ENCODE results near the gene BPI. TPM values are rescaled to one million over a fixed set of nuclear protein-coding genes. Genes with fewer than 3 reads are reported as not detected.

BPI gene
- total RNA-seq, 1 experiment from 2014 or later = not detected

DNA sequence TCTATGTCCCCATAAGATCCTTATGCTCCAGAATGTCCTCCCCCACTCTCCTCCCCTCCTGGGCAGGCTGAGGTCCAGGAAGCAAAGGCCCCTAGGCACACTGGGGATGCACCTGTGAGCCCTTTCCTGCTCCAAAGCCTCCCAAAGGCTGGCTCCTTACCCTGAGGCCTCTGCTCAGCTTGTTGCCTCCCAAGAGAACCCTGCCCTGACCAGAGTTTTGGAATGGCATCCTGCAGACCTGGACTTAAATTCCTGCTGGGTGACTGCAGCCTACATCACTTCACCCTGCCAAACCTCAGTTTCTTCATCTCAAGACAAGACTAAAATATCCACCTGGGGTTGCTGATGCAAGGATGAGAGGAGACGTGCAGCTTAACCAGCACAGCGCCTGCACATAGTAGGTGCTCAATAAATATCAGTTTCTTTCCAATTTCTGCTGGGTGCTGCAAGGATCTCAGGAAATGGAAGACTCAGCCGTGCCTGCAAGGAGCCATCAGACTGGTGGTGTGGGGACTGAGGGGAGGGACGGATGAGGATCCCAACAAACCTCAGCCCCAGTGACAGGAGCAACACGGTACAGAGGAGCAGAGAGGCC is 40.2 kb downstream of the BPI start:
- Histone ChIP-seq H3K27me3 (ENCODE audit: insufficient read depth, low read length) (no peaks in the 10 kb centered on the region), H4K20me1 (ENCODE audit: control insufficient read depth, insufficient read depth, insufficient read length) (no peaks in the 10 kb centered on the region), H3K4me2 (ENCODE audit: insufficient read depth, insufficient read length, low read length) (no peak overlapping the region), H3K14ac (ENCODE audit: insufficient read depth, low read length) (no peak overlapping the region; the same call in 1 of the 2 replicates), H4K5ac (ENCODE audit: insufficient read length, low read depth, low read length) (no peak overlapping the region), H3K9ac (ENCODE audit: extremely low read depth, insufficient read length, low read length) (no peak overlapping the region), H2AFZ (ENCODE audit: low read length) (no peak overlapping the region), H2AK5ac (ENCODE audit: insufficient read length, low read length) (no peak overlapping the region), H2BK12ac (ENCODE audit: insufficient read length, low read depth, low read length) (no peak overlapping the region), H3K23me2 (ENCODE audit: insufficient read length, low read depth, low read length, poor library complexity, severe bottlenecking) (no peaks in the 10 kb centered on the region), H3K4me1 (ENCODE audit: insufficient read depth, low read length) (peaks cover 4% of the 10 kb centered on the region; the same call in 1 of the 2 replicates), H3K79me2 (ENCODE audit: insufficient read depth, low read length) (no peaks in the 10 kb centered on the region), H3K18ac (ENCODE audit: insufficient read length, low read depth, low read length) (no peak overlapping the region), H2BK20ac (ENCODE audit: low read depth, low read length, poor library complexity, severe bottlenecking) (no peak overlapping the region), H2BK120ac (ENCODE audit: low read depth, low read length, poor library complexity, severe bottlenecking) (no peak overlapping the region), H4K8ac (replicated peaks; ENCODE audit: insufficient read length, low read depth, low read length) (no peak overlapping the region), H3K23ac (ENCODE audit: insufficient read length, low read depth, low read length) (no peak overlapping the region), H3K4ac (ENCODE audit: low read depth, low read length) (no peak overlapping the region), H2BK15ac (ENCODE audit: low read depth, low read length) (no peak overlapping the region), H3T11ph (ENCODE audit: low read length) (no peak overlapping the region), H3K9me3 (ENCODE audit: control insufficient read depth, low read depth, low read length) (no peaks in the 10 kb centered on the region), H3K79me1 (ENCODE audit: insufficient read depth, low read depth, low read length, poor library complexity, severe bottlenecking) (no peaks in the 10 kb centered on the region), H2BK5ac (ENCODE audit: insufficient read length, low read length) (no peak overlapping the region), H4K91ac (ENCODE audit: insufficient read length, low read depth, low read length) (no peak overlapping the region), H3K56ac (ENCODE audit: insufficient read length, low read depth, low read length) (no peak overlapping the region), H3K27ac (ENCODE audit: insufficient read length, low read depth, low read length) (no peak overlapping the region)
- H3K9me3 Mint-ChIP-seq = no peaks in the 10 kb centered on the region
- no peaks in the 10 kb centered on the region for H3K36me3 Mint-ChIP-seq (ENCODE audit: insufficient read depth in 1 of 3, low read depth in 3 of 3)
- H3K4me3 Mint-ChIP-seq = no peak overlapping the region
- 0 out of 7 replicates have a peak overlapping the region, but pooled peaks of 1 of the 3 experiments have one; percentile 58 for H3K27ac Mint-ChIP-seq
- no CpG with 5 or more reads among the region's 5 CpGs for WGBS (ENCODE audit: extremely low coverage, insufficient read length, low lambda C conversion rate)
- TF ChIP-seq, protein P1, sequence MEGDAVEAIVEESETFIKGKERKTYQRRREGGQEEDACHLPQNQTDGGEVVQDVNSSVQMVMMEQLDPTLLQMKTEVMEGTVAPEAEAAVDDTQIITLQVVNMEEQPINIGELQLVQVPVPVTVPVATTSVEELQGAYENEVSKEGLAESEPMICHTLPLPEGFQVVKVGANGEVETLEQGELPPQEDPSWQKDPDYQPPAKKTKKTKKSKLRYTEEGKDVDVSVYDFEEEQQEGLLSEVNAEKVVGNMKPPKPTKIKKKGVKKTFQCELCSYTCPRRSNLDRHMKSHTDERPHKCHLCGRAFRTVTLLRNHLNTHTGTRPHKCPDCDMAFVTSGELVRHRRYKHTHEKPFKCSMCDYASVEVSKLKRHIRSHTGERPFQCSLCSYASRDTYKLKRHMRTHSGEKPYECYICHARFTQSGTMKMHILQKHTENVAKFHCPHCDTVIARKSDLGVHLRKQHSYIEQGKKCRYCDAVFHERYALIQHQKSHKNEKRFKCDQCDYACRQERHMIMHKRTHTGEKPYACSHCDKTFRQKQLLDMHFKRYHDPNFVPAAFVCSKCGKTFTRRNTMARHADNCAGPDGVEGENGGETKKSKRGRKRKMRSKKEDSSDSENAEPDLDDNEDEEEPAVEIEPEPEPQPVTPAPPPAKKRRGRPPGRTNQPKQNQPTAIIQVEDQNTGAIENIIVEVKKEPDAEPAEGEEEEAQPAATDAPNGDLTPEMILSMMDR (conservative IDR thresholded peaks at IDR 0.05) = no peak
- peaks cover 52 to 55% of the 10 kb centered on the region in 2 experiments for H3K4me1 Mint-ChIP-seq
- DNase-seq = no peak
- no peaks in the 10 kb centered on the region for H3K27me3 Mint-ChIP-seq (ENCODE audit: low read depth)
